Osteoblast (primary cell): ENCODE results near the gene SMAD7. TPM values are rescaled to one million over a fixed set of nuclear protein-coding genes. Genes with fewer than 3 reads are reported as not detected.

Experiments
- DNase-seq: peaks from one replicate; pipeline ENCODE4 v3.0.0; 2011; ENCODE audit warnings: low spot score, mixed read lengths; ENCODE audit not compliant: insufficient read length; ENCODE audit errors: missing footprints
- H2AFZ ChIP-seq: 2 replicates; pipeline ENCODE4 v1.6.0; 2011; ENCODE audit warnings: mild to moderate bottlenecking, low read length
- H3K27ac ChIP-seq: 2 replicates; pipeline ENCODE4 v1.5.1; 2011; ENCODE audit warnings: mild to moderate bottlenecking, low read depth, low read length, moderate library complexity
- H3K27me3 ChIP-seq: 2 replicates; pipeline ENCODE4 v1.6.0; 2012; ENCODE audit warnings: mild to moderate bottlenecking, control low read depth, inconsistent platforms, low read length, moderate library complexity; ENCODE audit not compliant: insufficient read depth
- H3K36me3 ChIP-seq: 2 replicates; pipeline ENCODE4 v1.5.1; 2011; ENCODE audit warnings: mild to moderate bottlenecking, low read length, control low read depth, moderate library complexity; ENCODE audit not compliant: insufficient read depth
- H3K4me1 ChIP-seq: 2 replicates; pipeline ENCODE4 v1.5.1; 2011; ENCODE audit warnings: mild to moderate bottlenecking, low read length, control low read depth, moderate library complexity; ENCODE audit not compliant: insufficient read depth
- H3K4me2 ChIP-seq: 2 replicates; pipeline ENCODE4 v1.6.0; 2011; ENCODE audit warnings: mild to moderate bottlenecking, low read length; ENCODE audit not compliant: insufficient read depth
- H3K4me3 ChIP-seq: fragments of 200-600 bp; sonication (generic); 3 replicates; pipeline ENCODE4 v1.5.1; 2012; ENCODE audit warnings: mild to moderate bottlenecking, low read length, inconsistent platforms; ENCODE audit not compliant: insufficient read depth
- H3K79me2 ChIP-seq: 2 replicates; pipeline ENCODE4 v1.6.0; 2012; ENCODE audit warnings: mild to moderate bottlenecking, low read length, control low read depth, inconsistent platforms; ENCODE audit not compliant: insufficient read depth
- H3K9me3 ChIP-seq: 2 replicates; pipeline ENCODE4 v1.5.1; 2011; ENCODE audit warnings: low read depth, low read length, control low read depth
- H4K20me1 ChIP-seq: 2 replicates; pipeline ENCODE4 v1.6.0; 2012; ENCODE audit warnings: mild to moderate bottlenecking, low read length, control low read depth; ENCODE audit not compliant: insufficient read depth
- total RNA-seq: library from RNA; depleted of rRNA; stranded (reverse); fragments of >200 nt; gene quantifications from 2 replicates; pipeline ENCODE4 v1.2.3, GENCODE V29; 2012
- TF ChIP-seq, protein P1 (sequence below): IDR thresholded peaks from 2 replicates; pipeline ENCODE4 v1.5.1; 2011; ENCODE audit warnings: mild to moderate bottlenecking, low read depth, low read length, moderate library complexity; ENCODE audit errors: extremely low read depth

SMAD7 gene
- total RNA-seq, 1 donor, result 76.0 TPM

DNA sequence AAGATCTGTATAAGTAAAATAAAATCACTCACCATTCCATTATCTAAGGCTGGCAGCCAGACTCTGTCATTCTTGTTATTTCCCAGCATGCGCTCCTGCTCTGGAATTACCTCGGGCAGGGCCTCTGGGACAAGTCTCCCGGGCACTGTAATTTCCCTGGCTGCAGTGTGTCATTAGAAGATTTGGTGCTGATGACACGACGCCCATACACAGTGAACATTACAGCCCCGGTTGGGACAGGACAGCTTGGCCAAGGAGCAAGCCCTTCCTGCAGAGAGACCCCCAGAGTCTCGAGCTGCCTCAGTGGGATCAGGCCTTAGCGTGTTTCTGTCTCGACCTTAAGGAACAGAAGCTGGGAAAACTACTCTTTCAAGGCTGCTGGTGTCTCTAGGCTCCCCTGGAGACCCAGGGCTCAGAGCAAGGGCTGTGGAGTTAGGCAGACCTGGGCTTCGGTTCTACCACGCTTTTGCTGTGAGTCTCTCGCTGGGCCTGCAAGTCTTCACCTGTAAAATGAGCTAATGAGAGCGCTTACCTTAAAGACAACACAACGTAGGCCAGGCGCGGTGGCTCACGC is 39.7 kb downstream of the SMAD7 start:
- H3K4me3 ChIP-seq, result no peak overlapping the region
- H4K20me1 ChIP-seq, result no peaks in the 10 kb centered on the region
- peak; percentile 54 for DNase-seq
- no peak overlapping the region for H3K4me2 ChIP-seq
- H3K36me3 ChIP-seq, result no peaks in the 10 kb centered on the region
- H3K27ac ChIP-seq, result no peak overlapping the region
- H3K79me2 ChIP-seq, result no peaks in the 10 kb centered on the region
- no peaks in the 10 kb centered on the region for H3K27me3 ChIP-seq
- no peak overlapping the region for H2AFZ ChIP-seq
- TF ChIP-seq, protein P1, sequence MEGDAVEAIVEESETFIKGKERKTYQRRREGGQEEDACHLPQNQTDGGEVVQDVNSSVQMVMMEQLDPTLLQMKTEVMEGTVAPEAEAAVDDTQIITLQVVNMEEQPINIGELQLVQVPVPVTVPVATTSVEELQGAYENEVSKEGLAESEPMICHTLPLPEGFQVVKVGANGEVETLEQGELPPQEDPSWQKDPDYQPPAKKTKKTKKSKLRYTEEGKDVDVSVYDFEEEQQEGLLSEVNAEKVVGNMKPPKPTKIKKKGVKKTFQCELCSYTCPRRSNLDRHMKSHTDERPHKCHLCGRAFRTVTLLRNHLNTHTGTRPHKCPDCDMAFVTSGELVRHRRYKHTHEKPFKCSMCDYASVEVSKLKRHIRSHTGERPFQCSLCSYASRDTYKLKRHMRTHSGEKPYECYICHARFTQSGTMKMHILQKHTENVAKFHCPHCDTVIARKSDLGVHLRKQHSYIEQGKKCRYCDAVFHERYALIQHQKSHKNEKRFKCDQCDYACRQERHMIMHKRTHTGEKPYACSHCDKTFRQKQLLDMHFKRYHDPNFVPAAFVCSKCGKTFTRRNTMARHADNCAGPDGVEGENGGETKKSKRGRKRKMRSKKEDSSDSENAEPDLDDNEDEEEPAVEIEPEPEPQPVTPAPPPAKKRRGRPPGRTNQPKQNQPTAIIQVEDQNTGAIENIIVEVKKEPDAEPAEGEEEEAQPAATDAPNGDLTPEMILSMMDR, result no peak
- H3K4me1 ChIP-seq, result peaks cover 7% of the 10 kb centered on the region
- H3K9me3 ChIP-seq, result no peaks in the 10 kb centered on the region

GRCh38 chr18:48909721-48910120 is 41.0 kb downstream of the SMAD7 start:
- Histone ChIP-seq H3K4me2 (no peak overlapping the region), H3K27me3 (no peaks in the 10 kb centered on the region), H4K20me1 (no peaks in the 10 kb centered on the region), H3K4me1 (peaks cover 10% of the 10 kb centered on the region), H3K79me2 (no peaks in the 10 kb centered on the region), H3K27ac (no peak overlapping the region), H3K36me3 (no peaks in the 10 kb centered on the region), H3K9me3 (peaks cover under 1% of the 10 kb centered on the region), H3K4me3 (no peak overlapping the region), H2AFZ (no peak overlapping the region)
- no peak for DNase-seq
- TF ChIP-seq, protein P1, result no peak

GRCh38 chr18:48908916-48909315 is 41.8 kb downstream of the SMAD7 start:
- TF ChIP-seq, protein P1, result no peak
- Histone ChIP-seq H2AFZ (no peak overlapping the region), H3K36me3 (no peaks in the 10 kb centered on the region), H3K9me3 (peaks cover 3% of the 10 kb centered on the region), H3K4me3 (no peak overlapping the region), H3K27ac (no peak overlapping the region), H3K79me2 (no peaks in the 10 kb centered on the region), H3K4me2 (no peak overlapping the region), H3K27me3 (no peaks in the 10 kb centered on the region), H3K4me1 (peaks cover 15% of the 10 kb centered on the region), H4K20me1 (no peaks in the 10 kb centered on the region)
- no peak for DNase-seq

DNA sequence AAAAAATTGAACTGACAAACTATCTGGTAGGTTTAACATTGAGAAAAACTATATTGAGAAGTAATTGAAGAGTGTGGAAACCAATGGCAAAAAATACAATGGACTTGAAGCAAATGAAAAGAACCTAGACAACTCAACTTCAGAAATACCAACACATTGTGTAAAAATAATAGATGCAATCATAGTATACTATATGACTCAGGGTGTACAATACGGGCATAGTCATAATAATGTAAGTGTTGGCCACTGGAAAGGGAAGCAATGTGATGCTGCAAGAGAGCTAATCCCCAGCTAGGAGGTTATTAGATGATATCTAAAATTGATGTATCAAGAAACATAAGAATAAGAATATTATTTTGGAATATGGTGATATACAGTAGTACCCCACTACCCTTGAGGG is 45.3 kb downstream of the SMAD7 start:
- Histone ChIP-seq H3K27ac (peak overlapping the region; percentile 99), H3K79me2 (no peaks in the 10 kb centered on the region), H3K4me3 (no peak overlapping the region), H3K4me1 (peaks cover 40% of the 10 kb centered on the region), H4K20me1 (no peaks in the 10 kb centered on the region), H3K4me2 (peak overlapping the region; percentile 14), H2AFZ (no peak overlapping the region), H3K36me3 (no peaks in the 10 kb centered on the region), H3K9me3 (peaks cover 3% of the 10 kb centered on the region), H3K27me3 (no peaks in the 10 kb centered on the region)
- TF ChIP-seq, protein P1, result no peak
- peak; percentile 87 for DNase-seq
